Breast epithelium (tissue), 3 donors: ENCODE measurements around the gene PTPRK.

ENCODE experiments used
- POLR2A ChIP-seq: fragments of 450-650 bp; IDR thresholded peaks from one replicate; pipeline ENCODE4 v1.6.1; 2016; ENCODE audit warnings: antibody characterized with exemption, mild to moderate bottlenecking, moderate library complexity
- TF ChIP-seq, protein P1 (sequence below), 3 donors: fragments of 450-650 bp; IDR thresholded peaks; one replicate each; pipeline ENCODE4 v1.5.1; 2016 to 2017; ENCODE audit warnings: antibody characterized with exemption in 3 of 3, mild to moderate bottlenecking in 3 of 3, moderate library complexity in 3 of 3

DNA sequence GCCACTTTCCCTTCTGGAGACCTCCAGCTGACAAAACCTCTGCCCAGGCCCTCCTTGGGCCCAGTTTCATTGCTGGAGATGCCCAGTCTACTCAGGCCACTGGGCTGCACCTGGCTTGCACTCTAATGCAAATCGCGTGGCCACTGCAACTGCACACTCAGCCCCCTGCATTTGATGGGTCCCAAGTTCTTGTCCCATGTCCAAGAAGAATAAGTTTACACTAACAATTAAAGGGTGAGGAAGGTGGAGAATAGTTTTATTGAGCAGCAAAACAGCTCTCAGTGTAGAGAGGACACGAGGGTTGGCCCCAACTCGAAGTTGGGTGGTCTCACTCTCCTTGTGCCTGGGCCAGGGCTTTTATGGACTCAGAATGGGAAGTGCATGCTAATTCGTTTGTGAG lies 587.7 kb downstream of the PTPRK start:
- TF ChIP-seq, protein P1, sequence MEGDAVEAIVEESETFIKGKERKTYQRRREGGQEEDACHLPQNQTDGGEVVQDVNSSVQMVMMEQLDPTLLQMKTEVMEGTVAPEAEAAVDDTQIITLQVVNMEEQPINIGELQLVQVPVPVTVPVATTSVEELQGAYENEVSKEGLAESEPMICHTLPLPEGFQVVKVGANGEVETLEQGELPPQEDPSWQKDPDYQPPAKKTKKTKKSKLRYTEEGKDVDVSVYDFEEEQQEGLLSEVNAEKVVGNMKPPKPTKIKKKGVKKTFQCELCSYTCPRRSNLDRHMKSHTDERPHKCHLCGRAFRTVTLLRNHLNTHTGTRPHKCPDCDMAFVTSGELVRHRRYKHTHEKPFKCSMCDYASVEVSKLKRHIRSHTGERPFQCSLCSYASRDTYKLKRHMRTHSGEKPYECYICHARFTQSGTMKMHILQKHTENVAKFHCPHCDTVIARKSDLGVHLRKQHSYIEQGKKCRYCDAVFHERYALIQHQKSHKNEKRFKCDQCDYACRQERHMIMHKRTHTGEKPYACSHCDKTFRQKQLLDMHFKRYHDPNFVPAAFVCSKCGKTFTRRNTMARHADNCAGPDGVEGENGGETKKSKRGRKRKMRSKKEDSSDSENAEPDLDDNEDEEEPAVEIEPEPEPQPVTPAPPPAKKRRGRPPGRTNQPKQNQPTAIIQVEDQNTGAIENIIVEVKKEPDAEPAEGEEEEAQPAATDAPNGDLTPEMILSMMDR (IDR thresholded peaks at IDR 0.05): no peak
- no peak for TF ChIP-seq POLR2A
